MM.1S (cell line): ENCODE results near the gene FAM3D.

Experiments
- EZH2 ChIP-seq: fragments of 300-600 bp; sonication (generic); optimal IDR thresholded peaks from 2 replicates; pipeline ENCODE3; 2017; ENCODE audit warnings: low read depth, mild to moderate bottlenecking, antibody characterized with exemption, low read length, mixed read lengths
- TF ChIP-seq, protein P1 (sequence below): fragments of 300-600 bp; sonication (generic); IDR thresholded peaks from 2 replicates; pipeline ENCODE4 v1.5.1; 2016; ENCODE audit warnings: antibody characterized with exemption, low read length, mixed read lengths

- TF ChIP-seq, protein P1, sequence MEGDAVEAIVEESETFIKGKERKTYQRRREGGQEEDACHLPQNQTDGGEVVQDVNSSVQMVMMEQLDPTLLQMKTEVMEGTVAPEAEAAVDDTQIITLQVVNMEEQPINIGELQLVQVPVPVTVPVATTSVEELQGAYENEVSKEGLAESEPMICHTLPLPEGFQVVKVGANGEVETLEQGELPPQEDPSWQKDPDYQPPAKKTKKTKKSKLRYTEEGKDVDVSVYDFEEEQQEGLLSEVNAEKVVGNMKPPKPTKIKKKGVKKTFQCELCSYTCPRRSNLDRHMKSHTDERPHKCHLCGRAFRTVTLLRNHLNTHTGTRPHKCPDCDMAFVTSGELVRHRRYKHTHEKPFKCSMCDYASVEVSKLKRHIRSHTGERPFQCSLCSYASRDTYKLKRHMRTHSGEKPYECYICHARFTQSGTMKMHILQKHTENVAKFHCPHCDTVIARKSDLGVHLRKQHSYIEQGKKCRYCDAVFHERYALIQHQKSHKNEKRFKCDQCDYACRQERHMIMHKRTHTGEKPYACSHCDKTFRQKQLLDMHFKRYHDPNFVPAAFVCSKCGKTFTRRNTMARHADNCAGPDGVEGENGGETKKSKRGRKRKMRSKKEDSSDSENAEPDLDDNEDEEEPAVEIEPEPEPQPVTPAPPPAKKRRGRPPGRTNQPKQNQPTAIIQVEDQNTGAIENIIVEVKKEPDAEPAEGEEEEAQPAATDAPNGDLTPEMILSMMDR, result no peak
- no peak for TF ChIP-seq EZH2
These were observed 69.6 kb downstream of the FAM3D start for GRCh38 chr3:58596834-58597518.
